SJSA1 (cell line): ENCODE measurements around the gene PITPNC1. TPM values are rescaled to one million over a fixed set of nuclear protein-coding genes. Genes with fewer than 3 reads are reported as not detected.
"Not testable (repeated sequence)": the region's sequence is repeated elsewhere in the genome, so short reads cannot be mapped to it uniquely, and the experiment has no call there.

Source experiments
- DNase-seq, 2 experiments: peaks; one replicate each; pipeline ENCODE4 v3.0.0-alpha.2; 2015 to 2020; ENCODE audit warnings: low spot score in 2 of 2, low read depth in 1 of 2
- H3K27ac ChIP-seq: fragments of 250-450 bp; sonication (Bioruptor Pico); 2 replicates; pipeline ENCODE4 v1.5.1; 2020; ENCODE audit warnings: mild to moderate bottlenecking, moderate library complexity
- H3K27me3 ChIP-seq: fragments of 250-450 bp; sonication (Bioruptor Pico); replicated peaks from 2 replicates; pipeline ENCODE4 v1.5.1; 2020; ENCODE audit warnings: mild to moderate bottlenecking, moderate library complexity
- H3K36me3 ChIP-seq: fragments of 250-450 bp; sonication (Bioruptor Pico); 2 replicates; pipeline ENCODE4 v1.5.1; 2020; ENCODE audit warnings: mild to moderate bottlenecking
- H3K4me1 ChIP-seq: fragments of 250-450 bp; sonication (Bioruptor Pico); replicated peaks from 2 replicates; pipeline ENCODE4 v1.6.1; 2021; ENCODE audit warnings: mild to moderate bottlenecking
- H3K4me3 ChIP-seq: fragments of 250-450 bp; sonication (Bioruptor Pico); 2 replicates; pipeline ENCODE4 v1.5.1; 2020; ENCODE audit warnings: mild to moderate bottlenecking
- H3K9me3 ChIP-seq: fragments of 250-450 bp; sonication (Bioruptor Pico); replicated peaks from 2 replicates; pipeline ENCODE4 v1.5.1; 2020; ENCODE audit warnings: mild to moderate bottlenecking
- total RNA-seq: library from RNA; depleted of rRNA; stranded (reverse); fragments of >200 nt; shearing (Covaris generic); gene quantifications from 2 replicates; pipeline ENCODE4 v1.2.3, GENCODE V29; 2014

PITPNC1 gene
- total RNA-seq, 1 experiment from 2014 or later, result 9.1 TPM

GRCh38 chr17:67377488-67378453 is 690 bp downstream of the PITPNC1 start:
- H3K36me3 ChIP-seq, result no peaks in the 10 kb centered on the region
- peak; percentile 64 to 73 for DNase-seq
- H3K27ac ChIP-seq, result peak overlapping the region; percentile 1
- H3K4me1 ChIP-seq, result peaks cover 29% of the 10 kb centered on the region
- no peaks in the 10 kb centered on the region for H3K27me3 ChIP-seq
- H3K4me3 ChIP-seq, result peak overlapping the region; percentile 60
- H3K9me3 ChIP-seq, result no peaks in the 10 kb centered on the region; the same call in 1 of the 2 replicates

DNA sequence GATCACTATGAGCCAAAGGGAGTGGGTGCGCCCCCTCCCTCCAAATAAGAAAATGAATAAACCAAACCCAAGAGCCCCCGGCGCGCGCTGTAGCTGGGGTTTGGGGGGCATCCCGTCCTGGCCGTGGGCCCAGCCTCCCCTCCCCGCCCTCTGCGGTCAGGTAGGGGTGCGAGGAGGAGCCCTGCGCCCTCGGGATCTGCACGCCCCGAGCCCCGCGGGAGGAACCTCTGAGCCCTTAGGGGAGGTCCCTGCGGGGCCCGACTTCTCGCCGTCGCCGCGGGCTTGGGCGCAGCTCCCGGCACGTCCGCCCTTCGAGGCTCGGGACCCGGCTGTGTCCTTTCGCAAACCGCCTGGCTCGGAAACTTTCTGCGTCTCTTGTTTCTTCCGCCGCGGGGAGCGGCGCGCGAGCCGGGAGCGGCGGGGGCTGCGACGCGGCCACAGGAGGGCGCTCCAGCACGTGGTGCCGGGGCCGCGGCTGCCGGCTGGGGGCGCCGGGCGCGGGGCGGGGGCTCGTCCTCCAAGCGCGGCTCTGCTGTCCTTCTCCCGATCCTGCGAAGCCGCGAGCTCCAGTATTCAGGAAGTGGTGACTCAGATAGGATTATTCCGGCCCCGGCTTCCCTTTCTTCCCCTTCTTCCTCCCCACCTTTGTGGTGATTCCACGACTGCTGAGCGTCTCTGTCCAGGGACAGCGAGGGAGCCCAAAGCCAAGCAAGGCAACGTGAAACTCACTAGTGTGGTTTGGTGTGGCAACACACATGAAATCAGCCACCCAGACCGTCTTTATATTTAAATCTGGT is 1.6 kb downstream of the PITPNC1 start:
- Histone ChIP-seq H3K4me3 (peak overlapping the region; percentile 60), H3K9me3 (no peaks in the 10 kb centered on the region; the same call in 1 of the 2 replicates), H3K36me3 (no peaks in the 10 kb centered on the region), H3K27ac (peak overlapping the region; percentile 14; the same call in 1 of the 2 replicates), H3K4me1 (peaks cover 27% of the 10 kb centered on the region), H3K27me3 (no peaks in the 10 kb centered on the region)
- DNase-seq, result peak; percentile 87 to 91

GRCh38 chr17:67379251-67379630 is 2.2 kb downstream of the PITPNC1 start:
- H3K36me3 ChIP-seq, result no peaks in the 10 kb centered on the region
- peaks cover 27% of the 10 kb centered on the region for H3K4me1 ChIP-seq
- no peaks in the 10 kb centered on the region; the same call in 1 of the 2 replicates for H3K9me3 ChIP-seq
- peak overlapping the region; percentile 60 for H3K4me3 ChIP-seq
- DNase-seq, result no peak
- 0 out of 2 replicates have a peak overlapping the region, but pooled peaks have one; percentile 14 for H3K27ac ChIP-seq
- no peaks in the 10 kb centered on the region for H3K27me3 ChIP-seq

- H3K27ac ChIP-seq, result no peak overlapping the region
Observed at GRCh38 chr17:67381929-67382257, 4.8 kb downstream of the PITPNC1 start.

DNA sequence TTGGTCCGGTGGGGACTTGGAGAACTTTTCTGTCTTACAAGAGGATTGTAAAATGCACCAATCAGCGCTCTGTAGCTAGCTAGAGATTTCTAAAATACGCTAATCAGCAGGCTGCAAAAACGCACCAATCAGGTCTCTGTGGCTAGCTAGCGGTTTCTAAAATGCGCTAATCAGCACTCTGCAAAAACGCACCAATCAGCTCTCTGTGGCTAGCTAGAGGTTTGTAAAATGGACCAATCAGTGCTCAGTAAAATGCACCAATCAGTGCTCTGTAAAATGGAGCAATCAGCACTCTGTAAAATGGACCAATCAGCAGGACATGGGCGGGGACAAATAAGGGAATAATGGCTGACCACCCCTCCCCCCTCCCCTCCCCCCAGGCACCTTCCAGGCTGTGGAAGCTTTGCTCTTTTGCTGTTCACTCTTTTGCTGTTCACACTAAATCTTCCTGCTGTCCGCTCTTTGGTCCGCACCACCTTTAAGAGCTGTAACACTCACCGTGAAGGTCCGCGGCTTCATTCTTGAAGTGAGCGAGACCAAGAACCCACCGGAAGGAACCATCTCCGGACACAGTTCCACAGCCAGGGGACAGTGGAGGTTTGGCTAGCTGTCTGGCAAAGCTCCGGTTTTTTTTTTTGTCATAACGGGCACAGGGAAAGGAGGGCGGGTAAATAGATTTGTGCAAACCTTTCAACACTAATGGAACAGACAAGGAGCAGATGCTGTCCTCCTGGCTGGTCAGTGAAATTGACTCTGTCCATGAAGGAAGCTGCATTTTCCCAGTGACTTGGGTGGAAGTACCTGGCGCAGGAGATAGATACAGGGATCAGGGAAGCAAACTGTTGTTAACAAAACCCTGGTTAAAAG is 8.3 kb downstream of the PITPNC1 start:
- Histone ChIP-seq H3K27me3 (no peaks in the 10 kb centered on the region), H3K27ac (no peak overlapping the region)
- DNase-seq, result no peak

More at GRCh38 chr17:67381929-67382257, 4.8 kb downstream of the PITPNC1 start:
- H3K4me3 ChIP-seq, result no peak overlapping the region
- DNase-seq, result no peak
- H3K4me1 ChIP-seq, result peaks cover 18% of the 10 kb centered on the region
- H3K36me3 ChIP-seq, result no peaks in the 10 kb centered on the region
- no peaks in the 10 kb centered on the region for H3K27me3 ChIP-seq
- no peaks in the 10 kb centered on the region; the same call in 1 of the 2 replicates for H3K9me3 ChIP-seq

GRCh38 chr17:67386965-67387551 is 10.0 kb downstream of the PITPNC1 start:
- DNase-seq, result peak; percentile 65 to 73
- Histone ChIP-seq H3K27ac (no peak overlapping the region), H3K4me1 (peaks cover 18% of the 10 kb centered on the region), H3K4me3 (no peak overlapping the region), H3K27me3 (no peaks in the 10 kb centered on the region), H3K9me3 (no peaks in the 10 kb centered on the region), H3K36me3 (no peaks in the 10 kb centered on the region)

More for the DNA sequence above, 8.3 kb downstream of the PITPNC1 start:
- H3K36me3 ChIP-seq, result no peaks in the 10 kb centered on the region
- no peaks in the 10 kb centered on the region for H3K9me3 ChIP-seq
- peaks cover 5% of the 10 kb centered on the region for H3K4me1 ChIP-seq
- H3K4me3 ChIP-seq, result no peak overlapping the region

DNA sequence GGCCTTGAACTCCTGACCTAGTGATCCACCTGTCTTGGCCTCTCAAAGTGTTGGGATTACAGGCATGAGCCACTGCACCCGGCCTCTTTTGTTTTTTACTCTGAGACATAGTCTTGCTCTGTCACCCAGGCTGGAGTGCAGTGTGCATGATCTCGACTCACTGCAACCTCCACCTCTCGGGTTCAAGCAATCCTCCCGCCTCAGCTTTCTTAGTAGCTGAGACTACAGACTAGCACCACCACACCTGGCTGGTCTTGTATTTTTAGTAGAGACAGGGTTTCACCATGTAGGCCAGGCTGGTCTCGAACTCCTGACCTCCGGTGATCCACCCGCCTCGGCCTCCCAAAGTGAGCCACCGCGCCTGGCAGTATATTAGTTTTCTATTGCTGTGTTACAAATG is 11.5 kb downstream of the PITPNC1 start:
- not testable (repeated sequence) for H3K36me3 ChIP-seq, H3K9me3 ChIP-seq, H3K4me3 ChIP-seq, H3K27me3 ChIP-seq, DNase-seq, H3K27ac ChIP-seq
- H3K4me1 ChIP-seq, result peaks cover 18% of the 10 kb centered on the region

- Histone ChIP-seq H3K27me3 (no peaks in the 10 kb centered on the region), H3K27ac (no peak overlapping the region)
Observed at GRCh38 chr17:67388986-67389385, 11.9 kb downstream of the PITPNC1 start.

DNA sequence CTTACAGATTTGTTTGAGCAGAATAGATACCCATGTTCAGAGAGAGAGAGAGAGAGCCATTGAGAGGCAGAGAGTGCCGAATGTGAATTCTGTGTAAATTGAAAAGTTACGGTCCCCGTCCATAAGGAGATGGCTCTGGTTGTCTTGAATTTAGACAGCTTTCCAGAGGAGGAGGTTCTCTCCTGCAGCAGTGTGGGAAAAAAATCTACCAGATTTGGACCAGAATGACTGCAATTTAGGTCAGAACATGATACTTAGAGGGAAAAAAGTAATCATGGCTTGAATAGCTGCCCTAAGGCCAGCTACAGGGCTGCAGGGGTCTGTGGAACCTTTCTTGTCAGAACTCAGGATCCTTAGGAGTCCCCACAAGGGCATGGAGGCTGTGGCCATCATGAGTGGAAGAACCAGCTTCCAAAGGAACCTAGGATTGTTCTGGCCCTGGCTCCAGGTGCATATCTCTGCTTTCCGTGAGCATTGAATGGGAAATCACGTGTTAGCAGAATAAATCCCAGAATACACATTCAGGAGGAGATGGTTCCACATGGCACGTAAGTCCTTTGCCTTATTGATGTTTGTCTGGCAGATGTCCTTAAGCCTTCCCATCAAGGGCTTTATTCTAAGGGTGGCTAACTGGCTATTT is 13.0 kb downstream of the PITPNC1 start:
- Histone ChIP-seq H3K9me3 (no peaks in the 10 kb centered on the region), H3K27ac (peak overlapping the region; percentile 5), H3K27me3 (no peaks in the 10 kb centered on the region), H3K4me3 (no peak overlapping the region), H3K4me1 (peaks cover 18% of the 10 kb centered on the region), H3K36me3 (no peaks in the 10 kb centered on the region)
- no peak for DNase-seq

More at GRCh38 chr17:67388986-67389385, 11.9 kb downstream of the PITPNC1 start:
- Histone ChIP-seq H3K4me3 (no peak overlapping the region), H3K4me1 (peaks cover 18% of the 10 kb centered on the region), H3K36me3 (no peaks in the 10 kb centered on the region), H3K9me3 (no peaks in the 10 kb centered on the region)
- DNase-seq, result no peak

DNA sequence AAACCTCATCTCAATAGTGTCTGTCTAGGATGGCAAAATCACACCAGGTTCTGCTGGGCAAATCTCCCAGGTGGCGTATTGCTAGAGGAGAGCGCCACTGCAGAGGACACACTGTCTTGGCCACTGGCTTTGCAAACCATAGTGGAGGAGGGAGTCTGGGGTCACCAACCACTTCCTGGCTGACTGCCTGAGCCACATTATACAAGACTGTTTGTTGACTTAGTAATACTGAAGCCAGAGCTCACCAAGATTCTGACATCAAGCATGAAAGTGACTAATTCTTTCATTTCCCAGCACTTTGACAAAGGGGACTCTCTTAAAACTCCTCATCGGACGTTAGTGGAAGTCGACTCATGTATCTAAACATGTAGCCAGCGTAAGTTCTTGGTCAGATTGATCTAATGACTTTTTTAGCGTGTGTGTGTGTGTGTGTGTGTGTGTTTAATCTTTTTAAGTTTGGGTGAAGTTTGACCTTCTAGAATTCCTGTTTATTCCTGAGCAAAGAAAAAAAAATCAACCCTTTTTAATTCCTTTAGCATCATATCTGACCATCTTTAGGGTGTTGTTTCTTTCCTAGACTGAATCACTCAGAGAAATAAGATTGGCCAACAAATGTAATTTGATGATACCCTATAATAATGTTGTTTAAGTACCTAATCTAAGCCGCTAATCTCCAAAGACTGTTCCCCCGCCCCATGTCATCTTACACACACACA is 13.7 kb downstream of the PITPNC1 start:
- Histone ChIP-seq H3K4me3 (no peak overlapping the region), H3K4me1 (peaks cover 18% of the 10 kb centered on the region), H3K27ac (peak overlapping the region; percentile 56)

GRCh38 chr17:67392111-67392510 is 15.0 kb downstream of the PITPNC1 start:
- H3K4me1 ChIP-seq, result peaks cover 18% of the 10 kb centered on the region
- H3K36me3 ChIP-seq, result no peaks in the 10 kb centered on the region
- DNase-seq, result no peak
- H3K27me3 ChIP-seq, result no peaks in the 10 kb centered on the region
- H3K9me3 ChIP-seq, result no peaks in the 10 kb centered on the region
- no peak overlapping the region for H3K27ac ChIP-seq
- H3K4me3 ChIP-seq, result no peak overlapping the region

More for the DNA sequence above, 13.7 kb downstream of the PITPNC1 start:
- peak; percentile 86 to 91 for DNase-seq
- H3K27me3 ChIP-seq, result no peaks in the 10 kb centered on the region
- H3K36me3 ChIP-seq, result no peaks in the 10 kb centered on the region
- no peaks in the 10 kb centered on the region for H3K9me3 ChIP-seq

GRCh38 chr17:67393809-67394397 is 16.8 kb downstream of the PITPNC1 start:
- Histone ChIP-seq H3K4me3 (no peak overlapping the region), H3K27ac (no peak overlapping the region), H3K27me3 (no peaks in the 10 kb centered on the region), H3K9me3 (no peaks in the 10 kb centered on the region), H3K36me3 (no peaks in the 10 kb centered on the region), H3K4me1 (peaks cover 18% of the 10 kb centered on the region)
- no peak for DNase-seq
